Measurements from ENCODE around the gene KCNQ1. TPM values are rescaled to one million over a fixed set of nuclear protein-coding genes. Genes with fewer than 3 reads are reported as not detected.

KCNQ1 gene
- total RNA-seq, 1 donor from 2014 or later, result 96.4 TPM

GRCh38 chr11:2808850-2809846 is 364.3 kb downstream of the KCNQ1 start:
- DNase-seq (ENCODE audit: low spot score), result no peak

- no peak for DNase-seq (ENCODE audit: low spot score)
These were observed 365.0 kb downstream of the KCNQ1 start for GRCh38 chr11:2809854-2810253.

GRCh38 chr11:2810411-2811205 is 365.8 kb downstream of the KCNQ1 start:
- peak; percentile 51 for DNase-seq (ENCODE audit: low spot score)

GRCh38 chr11:2811206-2812091 is 366.6 kb downstream of the KCNQ1 start:
- no peak for DNase-seq (ENCODE audit: low spot score)

GRCh38 chr11:2812371-2812991 is 367.7 kb downstream of the KCNQ1 start:
- peak; percentile 45 for DNase-seq (ENCODE audit: low spot score)

GRCh38 chr11:2813141-2813908 is 368.5 kb downstream of the KCNQ1 start:
- DNase-seq (ENCODE audit: low spot score), result no peak

GRCh38 chr11:2813968-2814367 is 369.2 kb downstream of the KCNQ1 start:
- DNase-seq (ENCODE audit: low spot score), result no peak

- DNase-seq (ENCODE audit: low spot score), result no peak
These were observed 369.9 kb downstream of the KCNQ1 start for GRCh38 chr11:2814751-2815150.

- no peak for DNase-seq (ENCODE audit: low spot score)
These were observed 371.1 kb downstream of the KCNQ1 start for GRCh38 chr11:2815762-2816496.

GRCh38 chr11:2816523-2816922 is 371.7 kb downstream of the KCNQ1 start:
- no peak for DNase-seq (ENCODE audit: low spot score)

GRCh38 chr11:2816941-2817421 is 372.2 kb downstream of the KCNQ1 start:
- DNase-seq (ENCODE audit: low spot score), result peak; percentile 63

- no peak for DNase-seq (ENCODE audit: low spot score)
These were observed 372.6 kb downstream of the KCNQ1 start for GRCh38 chr11:2817431-2817830.

- DNase-seq (ENCODE audit: low spot score), result no peak
These were observed 373.2 kb downstream of the KCNQ1 start for GRCh38 chr11:2818021-2818420.

GRCh38 chr11:2818503-2818902 is 373.7 kb downstream of the KCNQ1 start:
- no peak for DNase-seq (ENCODE audit: low spot score)

GRCh38 chr11:2819316-2819715 is 374.5 kb downstream of the KCNQ1 start:
- no peak for DNase-seq (ENCODE audit: low spot score)

GRCh38 chr11:2820976-2821375 is 376.2 kb downstream of the KCNQ1 start:
- no peak for DNase-seq (ENCODE audit: low spot score)

- no peak for DNase-seq (ENCODE audit: low spot score)
These were observed 377.1 kb downstream of the KCNQ1 start for GRCh38 chr11:2821891-2822290.

- DNase-seq (ENCODE audit: low spot score), result peak; percentile 25
These were observed 380.0 kb downstream of the KCNQ1 start for GRCh38 chr11:2824851-2825250.

GRCh38 chr11:2825261-2825888 is 380.6 kb downstream of the KCNQ1 start:
- DNase-seq (ENCODE audit: low spot score), result peak; percentile 79

Data from mucosa of gallbladder (tissue), 1 donor.